ENCODE results near the gene RAE1. TPM values are rescaled to one million over a fixed set of nuclear protein-coding genes. Genes with fewer than 3 reads are reported as not detected.

RAE1 gene
- total RNA-seq, 1 donor from 2014 or later: 15.3 TPM

DNA sequence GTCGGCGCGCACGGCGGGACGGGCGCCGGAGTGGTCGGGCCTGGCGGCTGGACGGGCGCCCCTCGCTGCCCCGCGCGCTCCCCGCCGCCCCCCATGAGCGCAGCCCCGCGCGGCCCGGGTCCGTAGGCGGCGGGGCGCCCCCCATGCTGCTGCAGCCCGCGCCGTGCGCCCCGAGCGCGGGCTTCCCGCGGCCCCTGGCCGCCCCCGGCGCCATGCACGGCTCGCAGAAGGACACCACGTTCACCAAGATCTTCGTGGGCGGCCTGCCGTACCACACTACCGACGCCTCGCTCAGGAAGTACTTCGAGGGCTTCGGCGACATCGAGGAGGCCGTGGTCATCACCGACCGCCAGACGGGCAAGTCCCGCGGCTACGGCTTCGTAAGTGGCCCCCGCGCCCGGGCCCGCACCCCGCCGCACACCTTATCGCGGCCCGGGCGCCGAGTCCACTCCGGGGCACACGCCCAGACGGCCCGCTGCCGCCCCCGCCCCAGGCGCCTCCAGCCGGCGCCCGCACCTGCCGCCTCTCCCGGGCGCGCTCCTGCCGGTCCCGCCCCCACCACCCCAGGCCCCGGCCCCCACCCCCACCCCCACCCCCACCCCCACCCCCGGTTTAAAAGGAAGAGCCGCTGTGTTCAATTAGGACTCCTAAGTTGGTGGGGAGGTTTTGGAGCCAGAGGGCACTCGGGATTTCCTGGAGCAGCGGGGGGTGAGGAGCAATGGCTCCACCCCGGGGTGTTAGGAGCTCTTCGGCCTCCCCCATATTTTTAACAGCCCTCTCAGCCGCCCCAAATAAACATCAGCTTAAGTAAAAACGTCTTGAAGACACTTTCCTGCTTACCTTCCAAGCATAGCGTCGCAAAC is 40.6 kb downstream of the RAE1 start:
- no peak for DNase-seq
- H3K27ac ChIP-seq (replicated peaks): peak overlapping the region; percentile 93
- peaks cover under 1% of the 10 kb centered on the region for H3K9me3 ChIP-seq (replicated peaks)
- TF ChIP-seq, protein P1, sequence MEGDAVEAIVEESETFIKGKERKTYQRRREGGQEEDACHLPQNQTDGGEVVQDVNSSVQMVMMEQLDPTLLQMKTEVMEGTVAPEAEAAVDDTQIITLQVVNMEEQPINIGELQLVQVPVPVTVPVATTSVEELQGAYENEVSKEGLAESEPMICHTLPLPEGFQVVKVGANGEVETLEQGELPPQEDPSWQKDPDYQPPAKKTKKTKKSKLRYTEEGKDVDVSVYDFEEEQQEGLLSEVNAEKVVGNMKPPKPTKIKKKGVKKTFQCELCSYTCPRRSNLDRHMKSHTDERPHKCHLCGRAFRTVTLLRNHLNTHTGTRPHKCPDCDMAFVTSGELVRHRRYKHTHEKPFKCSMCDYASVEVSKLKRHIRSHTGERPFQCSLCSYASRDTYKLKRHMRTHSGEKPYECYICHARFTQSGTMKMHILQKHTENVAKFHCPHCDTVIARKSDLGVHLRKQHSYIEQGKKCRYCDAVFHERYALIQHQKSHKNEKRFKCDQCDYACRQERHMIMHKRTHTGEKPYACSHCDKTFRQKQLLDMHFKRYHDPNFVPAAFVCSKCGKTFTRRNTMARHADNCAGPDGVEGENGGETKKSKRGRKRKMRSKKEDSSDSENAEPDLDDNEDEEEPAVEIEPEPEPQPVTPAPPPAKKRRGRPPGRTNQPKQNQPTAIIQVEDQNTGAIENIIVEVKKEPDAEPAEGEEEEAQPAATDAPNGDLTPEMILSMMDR (IDR thresholded peaks at IDR 0.05; ENCODE audit: borderline replicate concordance): no peak
- H3K4me3 ChIP-seq: peak overlapping the region; percentile 80
- H3K36me3 ChIP-seq: peaks cover 17% of the 10 kb centered on the region
- peaks cover 69% of the 10 kb centered on the region for H3K4me1 ChIP-seq
- H3K27me3 ChIP-seq (ENCODE audit: low read depth): no peaks in the 10 kb centered on the region
- intact Hi-C loops (cut with micrococcal nuclease): no loop called here

DNA sequence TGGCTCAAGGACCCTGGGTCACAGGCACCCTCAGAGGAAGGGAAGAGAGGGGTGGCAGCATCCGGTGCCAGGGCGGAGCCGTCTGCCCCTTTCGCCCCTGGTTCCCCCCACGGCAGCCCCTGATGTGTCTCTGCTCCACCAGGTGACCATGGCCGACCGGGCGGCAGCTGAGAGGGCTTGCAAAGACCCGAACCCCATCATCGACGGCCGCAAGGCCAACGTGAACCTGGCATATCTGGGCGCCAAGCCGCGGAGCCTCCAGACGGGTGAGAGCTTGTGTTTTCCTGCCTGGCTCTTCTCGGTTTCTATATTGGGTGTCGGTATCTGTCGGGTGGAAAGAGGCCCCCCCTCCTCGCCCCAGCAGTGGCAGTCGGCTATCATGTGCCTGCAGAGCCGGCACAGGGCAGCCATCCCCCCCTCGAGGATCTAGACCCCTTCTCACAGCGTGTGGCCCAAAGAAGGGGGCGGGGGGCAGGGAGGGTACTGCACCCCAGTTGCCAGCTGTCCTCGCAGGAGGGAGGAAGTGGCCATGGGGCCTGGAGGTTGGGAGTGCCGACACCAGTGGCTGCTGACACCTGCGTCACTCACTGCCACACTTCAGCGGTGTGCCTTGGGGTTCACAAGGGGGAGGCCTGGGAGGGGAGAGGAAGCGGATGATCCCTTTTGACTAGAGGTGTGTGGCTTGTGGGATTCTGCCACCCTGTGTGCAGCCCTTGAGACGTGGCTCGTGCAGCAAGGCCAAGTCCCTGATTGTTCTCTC is 41.6 kb downstream of the RAE1 start:
- Histone ChIP-seq H3K27ac (replicated peaks) (peak overlapping the region; percentile 93), H3K4me1 (peaks cover 80% of the 10 kb centered on the region), H3K36me3 (peaks cover 26% of the 10 kb centered on the region), H3K27me3 (ENCODE audit: low read depth) (no peaks in the 10 kb centered on the region), H3K9me3 (replicated peaks) (no peaks in the 10 kb centered on the region), H3K4me3 (peak overlapping the region; percentile 80)
- TF ChIP-seq, protein P1 (IDR thresholded peaks at IDR 0.05; ENCODE audit: borderline replicate concordance): no peak
- peak; percentile 68 for DNase-seq
- intact Hi-C loops (cut with micrococcal nuclease): no loop called here

DNA sequence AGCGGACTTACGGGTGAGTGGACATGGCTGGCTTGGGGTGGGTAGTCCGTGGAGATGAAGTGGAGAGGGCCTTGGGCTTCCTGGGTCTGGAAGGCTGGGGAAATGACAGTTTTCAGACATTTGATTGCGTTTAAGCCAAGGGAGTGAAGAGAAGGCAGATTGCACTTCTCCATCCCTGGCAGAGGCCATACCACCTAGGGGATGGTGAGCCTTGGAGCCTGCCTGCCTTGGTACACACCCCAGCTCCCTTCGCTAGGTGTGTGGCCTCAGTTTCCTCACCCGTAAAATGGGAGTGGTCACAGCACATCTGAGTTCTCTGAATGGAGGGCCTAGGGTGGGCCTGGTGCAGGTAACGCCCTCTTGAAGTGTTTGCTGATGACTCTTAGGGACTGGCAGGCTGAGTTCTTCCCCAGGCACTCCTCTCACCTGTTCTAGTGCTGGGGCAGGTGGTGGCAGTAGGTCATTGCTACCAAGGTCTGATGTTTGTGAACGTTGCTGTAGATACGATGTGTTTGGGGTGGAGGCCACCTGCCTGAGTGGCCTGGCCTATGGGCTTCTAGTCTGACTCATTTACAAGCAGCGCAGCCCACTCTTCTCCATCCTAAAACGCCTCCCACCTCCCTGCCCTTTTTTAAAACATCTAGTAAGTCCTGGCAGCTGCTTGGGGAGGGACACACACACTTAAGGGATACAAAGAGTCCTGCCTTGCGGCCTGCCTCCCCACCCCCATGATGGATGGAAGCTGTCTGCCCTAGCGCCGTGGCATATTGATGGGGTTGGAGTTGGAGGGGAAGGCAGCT is 42.5 kb downstream of the RAE1 start:
- peaks cover 88% of the 10 kb centered on the region for H3K4me1 ChIP-seq
- DNase-seq: no peak
- TF ChIP-seq, protein P1 (IDR thresholded peaks at IDR 0.05; ENCODE audit: borderline replicate concordance): no peak
- H3K36me3 ChIP-seq: peaks cover 26% of the 10 kb centered on the region
- no peaks in the 10 kb centered on the region for H3K9me3 ChIP-seq (replicated peaks)
- H3K27me3 ChIP-seq (ENCODE audit: low read depth): no peaks in the 10 kb centered on the region
- peak overlapping the region; percentile 93 for H3K27ac ChIP-seq (replicated peaks)
- intact Hi-C loops (cut with micrococcal nuclease): no loop called here
- H3K4me3 ChIP-seq: peak overlapping the region; percentile 80

DNA sequence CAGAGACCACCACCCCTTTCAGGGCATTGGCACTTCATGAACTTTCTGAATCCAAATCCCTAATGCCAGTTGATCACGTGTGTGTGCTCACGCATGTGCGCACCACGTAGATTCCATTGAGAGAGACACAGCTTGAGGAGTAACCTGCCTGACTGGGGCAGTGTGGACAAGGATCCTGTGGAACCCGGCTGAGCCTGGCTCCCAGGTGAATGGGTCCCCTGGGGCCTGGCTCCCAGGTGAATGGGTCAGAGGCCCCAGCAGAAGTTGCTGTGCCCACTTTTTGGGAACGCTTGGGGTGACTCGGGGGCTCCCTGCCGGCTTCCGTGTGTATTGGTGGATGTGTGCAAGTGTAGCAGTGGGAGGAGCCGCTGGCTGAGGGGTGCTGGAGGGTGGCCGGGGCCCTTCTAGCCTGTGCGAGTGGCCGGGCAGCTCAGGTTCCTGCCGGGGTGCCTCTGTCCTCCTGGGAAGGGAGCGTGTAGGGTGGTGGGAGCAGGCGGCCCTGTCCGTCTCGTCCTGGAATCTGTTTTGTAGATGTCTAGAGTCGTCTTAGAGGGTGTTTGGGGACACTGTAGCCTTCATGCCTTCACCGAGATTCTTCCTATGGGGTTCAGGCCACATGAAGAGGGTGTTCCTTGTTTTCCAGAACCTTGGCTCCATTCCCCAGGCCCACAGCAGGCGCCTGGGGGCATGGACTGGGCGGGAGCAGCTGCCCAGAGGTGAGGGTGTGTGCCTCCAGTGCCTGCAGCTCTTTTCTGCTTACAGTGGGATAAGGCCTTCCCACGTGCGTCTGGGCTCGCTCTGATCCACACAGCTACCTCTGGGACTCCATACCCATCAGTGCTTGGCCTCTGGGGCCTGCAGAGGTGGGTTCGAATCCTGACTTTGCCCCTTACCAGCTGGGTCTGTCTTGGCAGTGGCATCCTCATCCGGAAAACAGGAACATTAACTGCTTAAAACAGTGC is 43.3 kb downstream of the RAE1 start:
- H3K4me1 ChIP-seq: peaks cover 91% of the 10 kb centered on the region
- TF ChIP-seq, protein P1 (IDR thresholded peaks at IDR 0.05; ENCODE audit: borderline replicate concordance): no peak
- H3K27ac ChIP-seq (replicated peaks): peak overlapping the region; percentile 93
- no peaks in the 10 kb centered on the region for H3K27me3 ChIP-seq (ENCODE audit: low read depth)
- peaks cover 26% of the 10 kb centered on the region for H3K36me3 ChIP-seq
- no peak for DNase-seq
- peak overlapping the region; percentile 80 for H3K4me3 ChIP-seq
- intact Hi-C loops (cut with micrococcal nuclease): no loop called here
- no peaks in the 10 kb centered on the region for H3K9me3 ChIP-seq (replicated peaks)

All from left ventricle myocardium inferior (tissue), 1 donor.